Stomach (tissue), 9 donors: ENCODE data around the gene RAB3GAP2. TPM values are rescaled to one million over a fixed set of nuclear protein-coding genes. Genes with fewer than 3 reads are reported as not detected.
"Not testable (repeated sequence)": the region's sequence is repeated elsewhere in the genome, so short reads cannot be mapped to it uniquely, and the experiment has no call there.

Experiments used
- DNase-seq, 2 donors: peaks; one replicate each; pipeline versions ENCODE4 v3.0.0 to v3.0.0-alpha.2; 2013 to 2019
- H3K27ac ChIP-seq, 5 donors: fragments of 200-600 bp in 4 of 5; sonication (generic) in 4 of 5; one replicate each; pipeline ENCODE4 v1.5.1; 2013 to 2019; ENCODE audit warnings: mild to moderate bottlenecking in 1 of 5, moderate library complexity in 1 of 5
- H3K27me3 ChIP-seq, 3 donors: fragments of 200-600 bp; sonication (generic); one replicate each; pipeline ENCODE4 v1.5.1; 2017 to 2019; ENCODE audit warnings: mixed run types in 1 of 3
- H3K36me3 ChIP-seq, 4 donors: fragments of 200-600 bp; sonication (generic); 1 replicate in 3 of 4; 2 replicates in 1 of 4; pipeline ENCODE4 v1.5.1; 2016 to 2019
- H3K4me1 ChIP-seq, 4 donors: fragments of 200-600 bp; sonication (generic); one replicate each; pipeline ENCODE4 v1.5.1; 2016 to 2019
- H3K4me3 ChIP-seq, 4 donors: fragments of 200-600 bp; sonication (generic) in 3 of 4; one replicate each; pipeline ENCODE4 v1.5.1; 2016 to 2019; ENCODE audit warnings: mild to moderate bottlenecking in 1 of 4
- H3K9me3 ChIP-seq, 4 donors: fragments of 200-600 bp; sonication (generic); one replicate each; pipeline ENCODE4 v1.5.1; 2016 to 2019
- EP300 ChIP-seq: sonication (generic); formaldehyde crosslinking; IDR thresholded peaks from one replicate; pipeline ENCODE4 v1.6.1; 2017; ENCODE audit warnings: antibody characterized with exemption
- POLR2A ChIP-seq, 4 donors: fragments of 450-650 bp; IDR thresholded peaks; one replicate each; pipeline ENCODE4 v1.6.1; 2016; ENCODE audit warnings: antibody characterized with exemption in 4 of 4, control low read depth in 2 of 4, mild to moderate bottlenecking in 1 of 4, moderate library complexity in 1 of 4
- POLR2AphosphoS5 ChIP-seq, 3 donors: sonication (generic); formaldehyde crosslinking; IDR thresholded peaks; one replicate each; pipeline ENCODE4 v1.6.1; 2016; ENCODE audit warnings: antibody characterized with exemption in 3 of 3
- WGBS, 5 donors: extraction: QIAGEN DNeasy Blood & Tissue Kit in 3 of 5; methylation state at CpG; one replicate each; pipeline versions ENCODE4 v1.1.5 to v1.1.7; 2013 to 2018; 5-methylcytosine and 5-hydroxymethylcytosine counted together
- intact Hi-C: fragments of 100-400 bp; cut with DNase I; formaldehyde crosslinking; loops from one replicate; pipeline ENCODE4 v1.15.1; 2023; ENCODE audit warnings: low total_unique reads
- polyA plus RNA-seq, 3 donors: library from polyadenylated mRNA; stranded (reverse); fragments of 200-250 nt; gene quantifications; one replicate each; pipeline ENCODE4 v1.2.3, GENCODE V29; 2013
- total RNA-seq, 5 donors: library from RNA; depleted of rRNA; stranded (reverse); fragments of >200 nt; gene quantifications; one replicate each; pipeline versions ENCODE4 v1.1.0 to v1.2.3, GENCODE V29; 2014 to 2016
- TF ChIP-seq, protein P1 (sequence below), 7 experiments: fragments of 450-650 bp in 4 of 7; fragments of 200-600 bp in 3 of 7; sonication (generic) in 3 of 7; IDR thresholded peaks; one replicate each; pipeline ENCODE4 v1.5.1; 2016 to 2019; ENCODE audit warnings: antibody characterized with exemption in 7 of 7, control low read depth in 2 of 7, mild to moderate bottlenecking in 1 of 7
- donor health status: healthy with polysubstance abuse.
- donor health status: Bipolar disorder and iron deficiency.
- donor health status: healthy.

The RAB3GAP2 gene
- total and polyA plus RNA-seq, 8 donors, result 3.7 to 56.0 (median 14.8) TPM

- TF ChIP-seq EP300 (no peak), POLR2A (IDR thresholded peaks at IDR 0.05) (no peak), POLR2AphosphoS5 (IDR thresholded peaks at IDR 0.05) (no peak)
- TF ChIP-seq, protein P1, sequence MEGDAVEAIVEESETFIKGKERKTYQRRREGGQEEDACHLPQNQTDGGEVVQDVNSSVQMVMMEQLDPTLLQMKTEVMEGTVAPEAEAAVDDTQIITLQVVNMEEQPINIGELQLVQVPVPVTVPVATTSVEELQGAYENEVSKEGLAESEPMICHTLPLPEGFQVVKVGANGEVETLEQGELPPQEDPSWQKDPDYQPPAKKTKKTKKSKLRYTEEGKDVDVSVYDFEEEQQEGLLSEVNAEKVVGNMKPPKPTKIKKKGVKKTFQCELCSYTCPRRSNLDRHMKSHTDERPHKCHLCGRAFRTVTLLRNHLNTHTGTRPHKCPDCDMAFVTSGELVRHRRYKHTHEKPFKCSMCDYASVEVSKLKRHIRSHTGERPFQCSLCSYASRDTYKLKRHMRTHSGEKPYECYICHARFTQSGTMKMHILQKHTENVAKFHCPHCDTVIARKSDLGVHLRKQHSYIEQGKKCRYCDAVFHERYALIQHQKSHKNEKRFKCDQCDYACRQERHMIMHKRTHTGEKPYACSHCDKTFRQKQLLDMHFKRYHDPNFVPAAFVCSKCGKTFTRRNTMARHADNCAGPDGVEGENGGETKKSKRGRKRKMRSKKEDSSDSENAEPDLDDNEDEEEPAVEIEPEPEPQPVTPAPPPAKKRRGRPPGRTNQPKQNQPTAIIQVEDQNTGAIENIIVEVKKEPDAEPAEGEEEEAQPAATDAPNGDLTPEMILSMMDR (IDR thresholded peaks at IDR 0.05), result no peak
- Histone ChIP-seq H3K27ac (no peak overlapping the region), H3K4me3 (no peak overlapping the region), H3K9me3 (peaks cover 0 to 13% (median under 1%) of the 10 kb centered on the region in 4 donors), H3K27me3 (no peaks in the 10 kb centered on the region), H3K36me3 (peaks cover 7 to 35% (median 26%) of the 10 kb centered on the region in 4 donors), H3K4me1 (peaks cover 0 to 4% (median 0%) of the 10 kb centered on the region in 4 donors)
- 82 to 94% (median 87%) methylated on average over 1 of the region's 1 CpG for WGBS, 5 donors
- intact Hi-C loops, result no loop called here
- DNase-seq, result no peak
These were observed 17.0 kb downstream of the RAB3GAP2 start for GRCh38 chr1:220255204-220255603.

GRCh38 chr1:220253290-220253689 lies 19.0 kb downstream of the RAB3GAP2 start:
- Histone ChIP-seq H3K36me3 (peaks cover 17 to 52% (median 40%) of the 10 kb centered on the region in 4 donors), H3K9me3 (peaks cover 8 to 20% (median 15%) of the 10 kb centered on the region in 4 donors)
- H3K27me3 ChIP-seq, H3K27ac ChIP-seq, H3K4me1 ChIP-seq, intact Hi-C loops, DNase-seq, H3K4me3 ChIP-seq: not testable (repeated sequence)
- WGBS, 5 donors, result 96 to 98% (median 98%) methylated on average over 12 of the region's 12 CpGs

GRCh38 chr1:220251272-220251671 lies 21.0 kb downstream of the RAB3GAP2 start:
- intact Hi-C loops, result no loop called here
- H3K36me3 ChIP-seq, result peaks cover 17 to 52% (median 40%) of the 10 kb centered on the region in 4 donors
- H3K4me1 ChIP-seq, result peaks cover 0 to 4% (median 0%) of the 10 kb centered on the region in 4 donors
- DNase-seq, result no peak
- no peaks in the 10 kb centered on the region for H3K27me3 ChIP-seq
- peaks cover 8 to 20% (median 15%) of the 10 kb centered on the region in 4 donors for H3K9me3 ChIP-seq
- no peak overlapping the region for H3K27ac ChIP-seq
- H3K4me3 ChIP-seq, result no peak overlapping the region
- TF ChIP-seq POLR2A (IDR thresholded peaks at IDR 0.05), result no peak
- TF ChIP-seq POLR2AphosphoS5 (IDR thresholded peaks at IDR 0.05), result no peak
- TF ChIP-seq EP300, result no peak

DNA sequence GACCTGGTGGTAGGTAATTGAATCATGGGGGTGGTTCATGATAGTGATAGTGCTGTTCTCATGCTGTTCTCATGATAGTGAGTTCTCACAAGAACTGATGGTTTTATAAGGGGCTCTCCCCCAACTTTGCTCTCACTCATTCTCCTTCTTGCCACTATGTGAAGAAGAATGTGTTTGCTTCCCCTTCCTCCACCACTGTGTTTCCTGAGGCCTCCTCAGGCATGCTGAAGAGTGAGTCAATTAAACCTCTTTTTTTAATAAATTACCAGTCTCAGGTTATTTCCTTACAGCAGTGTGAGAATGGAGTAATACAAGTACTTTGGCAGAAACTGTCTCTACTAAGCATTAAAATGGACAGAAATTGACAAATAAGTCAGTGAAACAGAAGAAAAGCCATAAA lies 21.6 kb downstream of the RAB3GAP2 start:
- H3K27me3 ChIP-seq, result no peaks in the 10 kb centered on the region
- H3K4me3 ChIP-seq, result no peak overlapping the region
- H3K36me3 ChIP-seq, result peaks cover 17 to 52% (median 40%) of the 10 kb centered on the region in 4 donors
- H3K4me1 ChIP-seq, result no peaks in the 10 kb centered on the region
- no peak overlapping the region for H3K27ac ChIP-seq
- DNase-seq, result no peak
- intact Hi-C loops, result no loop called here
- TF ChIP-seq EP300 (no peak), POLR2AphosphoS5 (IDR thresholded peaks at IDR 0.05) (no peak), POLR2A (IDR thresholded peaks at IDR 0.05) (no peak)
- TF ChIP-seq, protein P1 (IDR thresholded peaks at IDR 0.05), result no peak
- H3K9me3 ChIP-seq, result peaks cover 8 to 20% (median 15%) of the 10 kb centered on the region in 4 donors

GRCh38 chr1:220249522-220249921 lies 22.7 kb downstream of the RAB3GAP2 start:
- intact Hi-C loops, result no loop called here
- no peaks in the 10 kb centered on the region for H3K27me3 ChIP-seq
- no peak overlapping the region for H3K27ac ChIP-seq
- H3K9me3 ChIP-seq, result peaks cover 8 to 20% (median 15%) of the 10 kb centered on the region in 4 donors
- no peak for DNase-seq
- no peak overlapping the region for H3K4me3 ChIP-seq
- 92 to 100% (median 94%) methylated on average over 1 of the region's 1 CpG for WGBS, 5 donors
- H3K4me1 ChIP-seq, result no peaks in the 10 kb centered on the region
- no peak for TF ChIP-seq POLR2A (IDR thresholded peaks at IDR 0.05)
- TF ChIP-seq, protein P1 (IDR thresholded peaks at IDR 0.05), result no peak
- no peak for TF ChIP-seq EP300
- TF ChIP-seq POLR2AphosphoS5 (IDR thresholded peaks at IDR 0.05), result no peak
- H3K36me3 ChIP-seq, result peaks cover 17 to 52% (median 40%) of the 10 kb centered on the region in 4 donors

- Histone ChIP-seq H3K9me3 (peaks cover 8 to 20% (median 15%) of the 10 kb centered on the region in 4 donors), H3K36me3 (peaks cover 17 to 48% (median 38%) of the 10 kb centered on the region in 4 donors)
- DNase-seq, intact Hi-C loops, H3K4me3 ChIP-seq, H3K27me3 ChIP-seq, H3K4me1 ChIP-seq, H3K27ac ChIP-seq: not testable (repeated sequence)
- WGBS, 5 donors, result 96 to 98% (median 97%) methylated on average over 3 of the region's 3 CpGs
These were observed 23.5 kb downstream of the RAB3GAP2 start for GRCh38 chr1:220248715-220249265.

GRCh38 chr1:220245900-220246299 lies 26.4 kb downstream of the RAB3GAP2 start:
- Histone ChIP-seq H3K9me3 (peaks cover 8 to 20% (median 15%) of the 10 kb centered on the region in 4 donors), H3K4me1 (peaks cover 0 to 15% (median 0%) of the 10 kb centered on the region in 4 donors), H3K36me3 (peaks cover 11 to 24% (median 19%) of the 10 kb centered on the region in 4 donors)
- H3K4me3 ChIP-seq, DNase-seq, intact Hi-C loops, H3K27ac ChIP-seq, H3K27me3 ChIP-seq: not testable (repeated sequence)
- WGBS, 5 donors, result 87 to 96% (median 93%) methylated on average over 5 to 6 of the region's 6 CpGs
